Nephron (organoid): ENCODE data around the gene FSTL1.
"Not testable (repeated sequence)": the region's sequence is repeated elsewhere in the genome, so short reads cannot be mapped to it uniquely, and the experiment has no call there.

Source experiments
- H3K27ac Mint-ChIP-seq, 3 experiments: 2 replicates each; pipeline ENCODE4 v1.8.0; 2020; ENCODE audit warnings: mixed read lengths in 3 of 3, mild to moderate bottlenecking in 2 of 3, moderate library complexity in 1 of 3
- H3K27me3 Mint-ChIP-seq: 2 replicates; pipeline ENCODE4 v1.8.0; 2021; ENCODE audit warnings: low read depth, mild to moderate bottlenecking, moderate library complexity, mixed read lengths
- H3K36me3 Mint-ChIP-seq: 2 replicates; pipeline ENCODE4 v1.8.0; 2020; ENCODE audit warnings: low read depth, mixed read lengths
- H3K4me1 Mint-ChIP-seq: 2 replicates; pipeline ENCODE4 v1.8.0; 2020; ENCODE audit warnings: mixed read lengths
- H3K4me3 Mint-ChIP-seq, 3 experiments: 2 replicates each; pipeline ENCODE4 v1.8.0; 2020; ENCODE audit warnings: mild to moderate bottlenecking in 3 of 3, mixed read lengths in 3 of 3, moderate library complexity in 2 of 3
- H3K9me3 Mint-ChIP-seq: 2 replicates; pipeline ENCODE4 v1.8.0; 2020; ENCODE audit warnings: mixed read lengths
- TF ChIP-seq, protein P1 (sequence below), 3 experiments: fragments of 200-600 bp; sonication (generic); IDR thresholded peaks; one replicate each; pipeline ENCODE4 v1.5.0; 2021; ENCODE audit warnings: antibody characterized with exemption in 3 of 3; ENCODE audit not compliant: unreplicated experiment in 3 of 3

The FSTL1 gene

DNA sequence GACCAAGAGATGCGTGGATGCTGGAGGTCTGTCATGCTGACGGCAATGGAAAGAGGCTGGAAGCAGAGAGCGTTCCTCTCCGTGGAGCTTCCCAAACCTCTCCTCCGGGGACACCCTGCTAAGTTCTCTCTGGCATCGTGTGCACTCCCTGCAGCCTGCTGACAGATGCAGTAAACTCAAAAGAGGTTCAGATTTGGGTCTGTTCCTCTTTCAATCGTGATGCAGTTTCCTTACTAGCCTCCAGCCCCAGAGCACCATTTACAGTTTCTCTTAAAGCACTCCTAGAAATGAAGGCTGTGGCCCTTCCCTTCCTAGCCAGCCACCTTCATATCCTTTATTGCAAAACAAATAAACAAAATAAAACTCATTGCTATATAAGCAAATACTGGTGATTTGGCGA, 54.3 kb downstream of the FSTL1 start:
- TF ChIP-seq, protein P1, sequence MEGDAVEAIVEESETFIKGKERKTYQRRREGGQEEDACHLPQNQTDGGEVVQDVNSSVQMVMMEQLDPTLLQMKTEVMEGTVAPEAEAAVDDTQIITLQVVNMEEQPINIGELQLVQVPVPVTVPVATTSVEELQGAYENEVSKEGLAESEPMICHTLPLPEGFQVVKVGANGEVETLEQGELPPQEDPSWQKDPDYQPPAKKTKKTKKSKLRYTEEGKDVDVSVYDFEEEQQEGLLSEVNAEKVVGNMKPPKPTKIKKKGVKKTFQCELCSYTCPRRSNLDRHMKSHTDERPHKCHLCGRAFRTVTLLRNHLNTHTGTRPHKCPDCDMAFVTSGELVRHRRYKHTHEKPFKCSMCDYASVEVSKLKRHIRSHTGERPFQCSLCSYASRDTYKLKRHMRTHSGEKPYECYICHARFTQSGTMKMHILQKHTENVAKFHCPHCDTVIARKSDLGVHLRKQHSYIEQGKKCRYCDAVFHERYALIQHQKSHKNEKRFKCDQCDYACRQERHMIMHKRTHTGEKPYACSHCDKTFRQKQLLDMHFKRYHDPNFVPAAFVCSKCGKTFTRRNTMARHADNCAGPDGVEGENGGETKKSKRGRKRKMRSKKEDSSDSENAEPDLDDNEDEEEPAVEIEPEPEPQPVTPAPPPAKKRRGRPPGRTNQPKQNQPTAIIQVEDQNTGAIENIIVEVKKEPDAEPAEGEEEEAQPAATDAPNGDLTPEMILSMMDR (IDR thresholded peaks at IDR 0.05; ENCODE audit: unreplicated experiment in 3 of 3): no peak
- no peaks in the 10 kb centered on the region for H3K4me1 Mint-ChIP-seq
- no peak overlapping the region for H3K27ac Mint-ChIP-seq
- H3K9me3 Mint-ChIP-seq: no peaks in the 10 kb centered on the region
- no peaks in the 10 kb centered on the region for H3K27me3 Mint-ChIP-seq
- H3K36me3 Mint-ChIP-seq: peaks cover 70% of the 10 kb centered on the region
- no peak overlapping the region for H3K4me3 Mint-ChIP-seq

DNA sequence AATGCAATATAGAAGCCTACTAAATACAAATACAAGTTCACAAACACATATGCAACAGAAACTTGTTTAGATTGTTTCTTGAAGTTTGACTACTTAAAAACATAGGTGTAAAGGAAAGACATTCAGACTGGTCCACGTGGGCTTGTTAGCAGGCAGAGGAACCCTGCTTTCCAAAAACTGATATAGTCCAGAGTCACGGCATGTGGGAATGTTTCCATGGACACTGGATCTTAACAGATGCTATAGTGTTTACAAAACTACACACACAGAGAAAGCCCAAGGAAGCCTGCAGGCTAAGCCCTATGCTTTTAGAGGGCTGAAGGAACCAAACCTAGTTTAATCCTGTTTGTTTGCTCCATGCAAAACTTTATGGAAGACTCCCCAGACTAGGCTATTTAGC, 56.4 kb downstream of the FSTL1 start:
- Mint-ChIP-seq H3K36me3 (peaks cover 49% of the 10 kb centered on the region), H3K4me1 (no peaks in the 10 kb centered on the region), H3K4me3 (no peak overlapping the region), H3K27me3 (peaks cover 2% of the 10 kb centered on the region), H3K9me3 (no peaks in the 10 kb centered on the region), H3K27ac (no peak overlapping the region)
- TF ChIP-seq, protein P1 (IDR thresholded peaks at IDR 0.05; ENCODE audit: unreplicated experiment in 3 of 3): no peak

DNA sequence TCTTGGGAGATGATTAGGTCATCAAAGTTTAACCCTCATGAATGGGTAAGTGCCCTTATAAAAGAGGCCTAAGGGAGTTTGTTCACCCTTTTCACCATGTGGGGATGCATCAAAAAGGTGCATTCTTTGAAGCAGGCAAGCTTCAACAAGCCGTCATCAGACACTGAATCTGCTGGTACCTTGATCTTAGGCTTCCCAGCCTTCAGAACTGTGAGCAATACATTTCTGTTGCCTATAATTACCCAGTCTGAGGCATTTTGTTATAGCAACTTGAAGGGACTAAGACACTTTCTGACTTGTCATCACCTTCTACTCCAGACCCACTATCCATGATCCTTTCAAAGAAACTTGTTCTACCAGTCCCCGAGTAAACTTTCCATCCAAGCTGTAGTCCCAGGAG, 57.0 kb downstream of the FSTL1 start:
- H3K4me3 Mint-ChIP-seq: no peak overlapping the region
- TF ChIP-seq, protein P1 (IDR thresholded peaks at IDR 0.05; ENCODE audit: unreplicated experiment in 3 of 3): no peak
- no peaks in the 10 kb centered on the region for H3K4me1 Mint-ChIP-seq
- H3K27me3 Mint-ChIP-seq: peaks cover 4% of the 10 kb centered on the region
- H3K9me3 Mint-ChIP-seq: no peaks in the 10 kb centered on the region
- peaks cover 44% of the 10 kb centered on the region for H3K36me3 Mint-ChIP-seq
- H3K27ac Mint-ChIP-seq: no peak overlapping the region

DNA sequence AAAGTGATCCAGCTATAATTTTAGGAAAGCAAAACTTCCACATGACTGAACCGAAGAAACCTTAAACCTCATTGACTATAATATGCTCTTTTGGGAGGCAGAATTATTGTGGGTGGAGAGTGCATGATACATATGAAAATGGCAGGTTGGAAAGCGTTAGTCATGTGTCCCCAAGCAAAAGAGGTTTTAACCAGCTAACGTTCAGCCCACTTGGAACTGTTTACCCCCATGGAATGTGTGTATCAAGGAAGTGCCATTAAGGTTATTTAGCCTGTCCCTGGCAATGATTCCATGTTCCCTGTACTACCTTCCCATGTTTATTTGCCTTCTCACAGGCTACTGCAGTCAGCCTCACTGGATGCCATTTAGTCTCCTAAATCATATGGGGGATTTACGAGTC, 57.5 kb downstream of the FSTL1 start:
- no peaks in the 10 kb centered on the region for H3K9me3 Mint-ChIP-seq
- H3K27me3 Mint-ChIP-seq: peaks cover 4% of the 10 kb centered on the region
- H3K36me3 Mint-ChIP-seq: peaks cover 38% of the 10 kb centered on the region
- H3K27ac Mint-ChIP-seq: no peak overlapping the region
- TF ChIP-seq, protein P1 (IDR thresholded peaks at IDR 0.05; ENCODE audit: unreplicated experiment in 3 of 3): no peak
- no peak overlapping the region for H3K4me3 Mint-ChIP-seq
- H3K4me1 Mint-ChIP-seq: no peaks in the 10 kb centered on the region

DNA sequence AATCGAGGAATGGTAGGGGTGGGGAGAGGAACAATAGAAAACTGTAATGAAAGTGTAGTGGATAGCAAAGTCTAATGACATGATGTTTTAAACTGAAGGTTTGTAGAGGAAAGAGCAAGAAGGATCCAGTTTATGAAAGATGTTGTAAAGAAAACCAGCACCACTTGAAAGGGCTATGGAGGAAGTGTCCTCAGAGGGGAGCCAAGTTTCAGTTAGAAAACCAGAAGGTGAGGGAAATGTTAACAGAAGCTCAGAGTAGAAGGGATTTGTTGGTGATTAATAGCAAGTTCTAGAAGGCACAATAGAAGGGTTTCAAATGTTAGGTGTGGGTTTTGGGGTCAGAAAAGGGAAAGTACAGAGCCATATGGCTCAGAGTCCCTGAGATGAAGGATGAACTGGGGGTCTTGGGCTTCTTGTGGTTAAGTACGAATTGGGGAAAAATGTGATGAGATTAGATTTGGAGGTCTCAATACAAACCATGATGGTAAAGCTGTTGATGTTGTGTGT, 67.8 kb downstream of the FSTL1 start:
- Mint-ChIP-seq H3K9me3 (peaks cover 2% of the 10 kb centered on the region), H3K27me3 (no peaks in the 10 kb centered on the region), H3K4me3 (no peak overlapping the region), H3K4me1 (no peaks in the 10 kb centered on the region), H3K27ac (no peak overlapping the region), H3K36me3 (no peaks in the 10 kb centered on the region)
- TF ChIP-seq, protein P1 (IDR thresholded peaks at IDR 0.05; ENCODE audit: unreplicated experiment in 3 of 3): no peak

DNA sequence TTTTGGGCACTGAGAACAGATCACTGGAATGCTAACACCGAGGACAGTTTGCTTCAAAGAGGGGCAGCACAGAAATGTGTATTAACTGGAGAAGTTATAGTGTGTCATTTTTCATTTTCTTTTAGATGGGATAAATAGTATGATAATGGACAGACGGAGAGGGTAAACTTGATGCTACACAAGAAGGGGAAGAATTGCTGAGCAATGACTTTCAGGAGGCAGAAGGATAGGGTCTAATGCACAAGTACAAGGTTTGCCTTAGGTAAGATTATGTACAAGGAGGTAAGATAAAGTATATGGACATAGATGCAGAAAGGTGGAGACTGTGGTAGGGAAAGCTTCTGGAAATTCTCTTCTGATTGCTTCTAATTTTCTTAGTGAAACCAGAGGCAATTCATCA, 69.3 kb downstream of the FSTL1 start:
- Mint-ChIP-seq H3K4me3 (no peak overlapping the region), H3K4me1 (no peaks in the 10 kb centered on the region), H3K9me3 (peaks cover 2% of the 10 kb centered on the region), H3K36me3 (no peaks in the 10 kb centered on the region), H3K27ac (no peak overlapping the region), H3K27me3 (no peaks in the 10 kb centered on the region)
- TF ChIP-seq, protein P1 (IDR thresholded peaks at IDR 0.05; ENCODE audit: unreplicated experiment in 3 of 3): no peak

DNA sequence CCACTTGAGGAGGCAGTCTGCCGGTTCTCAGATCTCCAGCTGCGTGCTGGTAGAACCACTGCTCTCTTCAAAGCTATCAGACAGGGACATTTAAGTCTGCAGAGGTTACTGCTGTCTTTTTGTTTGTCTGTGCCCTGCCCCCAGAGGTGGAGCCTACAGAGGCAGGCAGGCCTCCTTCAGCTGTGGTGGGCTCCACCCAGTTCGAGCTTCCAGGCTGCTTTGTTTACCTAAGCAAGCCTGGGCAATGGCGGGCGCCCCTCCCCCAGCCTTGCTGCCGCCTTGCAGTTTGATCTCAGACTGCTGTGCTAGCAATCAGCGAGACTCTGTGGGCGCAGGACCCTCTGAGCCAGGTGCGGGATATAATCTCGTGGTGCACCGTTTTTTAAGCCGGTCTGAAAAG, 72.8 kb downstream of the FSTL1 start:
- H3K36me3 Mint-ChIP-seq, H3K4me3 Mint-ChIP-seq, H3K4me1 Mint-ChIP-seq, H3K27ac Mint-ChIP-seq, H3K27me3 Mint-ChIP-seq, H3K9me3 Mint-ChIP-seq: not testable (repeated sequence)
